Transverse colon (tissue), 4 donors: ENCODE measurements around the gene ZNF792.

Experiments used
- EP300 ChIP-seq: sonication (generic); formaldehyde crosslinking; IDR thresholded peaks from one replicate; pipeline ENCODE4 v1.6.1; 2017; ENCODE audit warnings: antibody characterized with exemption, low read depth
- POLR2A ChIP-seq: fragments of 450-650 bp; IDR thresholded peaks from one replicate; pipeline ENCODE4 v1.6.1; 2016; ENCODE audit warnings: antibody characterized with exemption, mild to moderate bottlenecking, moderate library complexity
- POLR2AphosphoS5 ChIP-seq, 3 donors: sonication (generic); formaldehyde crosslinking; IDR thresholded peaks; one replicate each; pipeline ENCODE4 v1.6.1; 2016; ENCODE audit warnings: antibody characterized with exemption in 3 of 3
- TF ChIP-seq, protein P1 (sequence below), 5 experiments: fragments of 200-600 bp in 3 of 5; fragments of 450-650 bp in 2 of 5; sonication (generic) in 3 of 5; IDR thresholded peaks; 1 replicate in 2 of 5; 2 replicates in 3 of 5; pipeline ENCODE4 v1.5.1; 2016 to 2017; ENCODE audit warnings: antibody characterized with exemption in 5 of 5, inconsistent platforms in 3 of 5, mild to moderate bottlenecking in 2 of 5, moderate library complexity in 1 of 5

DNA sequence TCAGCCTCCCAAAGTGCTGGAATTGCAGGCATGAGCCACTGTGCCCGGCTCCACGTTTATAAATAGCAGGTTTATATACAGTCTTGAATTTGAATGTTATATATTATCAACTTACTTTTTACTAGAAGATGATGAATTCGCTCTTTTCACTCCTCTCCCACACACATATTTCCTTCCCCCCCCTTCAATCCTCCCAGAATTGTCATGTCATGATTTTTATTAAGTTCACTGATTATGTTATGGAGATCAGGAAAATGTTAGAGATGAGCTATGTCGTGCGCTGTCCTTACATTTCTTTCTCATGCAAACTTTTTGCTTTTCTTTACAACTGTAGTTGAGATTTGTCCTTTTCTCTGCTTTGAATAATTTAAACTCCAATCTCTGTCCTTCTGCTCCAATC is 18.2 kb upstream of the ZNF792 start:
- TF ChIP-seq POLR2A (no peak), EP300 (no peak), POLR2AphosphoS5 (IDR thresholded peaks at IDR 0.05) (no peak)
- TF ChIP-seq, protein P1, sequence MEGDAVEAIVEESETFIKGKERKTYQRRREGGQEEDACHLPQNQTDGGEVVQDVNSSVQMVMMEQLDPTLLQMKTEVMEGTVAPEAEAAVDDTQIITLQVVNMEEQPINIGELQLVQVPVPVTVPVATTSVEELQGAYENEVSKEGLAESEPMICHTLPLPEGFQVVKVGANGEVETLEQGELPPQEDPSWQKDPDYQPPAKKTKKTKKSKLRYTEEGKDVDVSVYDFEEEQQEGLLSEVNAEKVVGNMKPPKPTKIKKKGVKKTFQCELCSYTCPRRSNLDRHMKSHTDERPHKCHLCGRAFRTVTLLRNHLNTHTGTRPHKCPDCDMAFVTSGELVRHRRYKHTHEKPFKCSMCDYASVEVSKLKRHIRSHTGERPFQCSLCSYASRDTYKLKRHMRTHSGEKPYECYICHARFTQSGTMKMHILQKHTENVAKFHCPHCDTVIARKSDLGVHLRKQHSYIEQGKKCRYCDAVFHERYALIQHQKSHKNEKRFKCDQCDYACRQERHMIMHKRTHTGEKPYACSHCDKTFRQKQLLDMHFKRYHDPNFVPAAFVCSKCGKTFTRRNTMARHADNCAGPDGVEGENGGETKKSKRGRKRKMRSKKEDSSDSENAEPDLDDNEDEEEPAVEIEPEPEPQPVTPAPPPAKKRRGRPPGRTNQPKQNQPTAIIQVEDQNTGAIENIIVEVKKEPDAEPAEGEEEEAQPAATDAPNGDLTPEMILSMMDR (IDR thresholded peaks at IDR 0.05): no peak
